NCI-H226 (cell line): ENCODE data around the gene CCDC68.
"Not testable (repeated sequence)": the region's sequence is repeated elsewhere in the genome, so short reads cannot be mapped to it uniquely, and the experiment has no call there.

Experiments
- DNase-seq: peaks from one replicate; pipeline ENCODE4 v3.0.0-alpha.2; 2015

Gene CCDC68

GRCh38 chr18:54958704-54959625, at the start of gene CCDC68:
CCDC68 (minus strand) TSS chr18:54959461; CDS start chr18:54942791, 16,670 bp downstream.
- DNase-seq: no peak

GRCh38 chr18:55007602-55008001, 48.3 kb upstream of the CCDC68 start:
- DNase-seq: no peak

GRCh38 chr18:55003695-55004094, 44.4 kb upstream of the CCDC68 start:
- no peak for DNase-seq

GRCh38 chr18:55002261-55002660, 43.0 kb upstream of the CCDC68 start:
- no peak for DNase-seq

- DNase-seq: no peak
These were observed 42.2 kb upstream of the CCDC68 start for GRCh38 chr18:55001394-55002024.

- no peak for DNase-seq
These were observed 41.3 kb upstream of the CCDC68 start for GRCh38 chr18:55000529-55000928.

GRCh38 chr18:54999016-54999415, 39.8 kb upstream of the CCDC68 start:
- no peak for DNase-seq

GRCh38 chr18:54995421-54996143, 36.3 kb upstream of the CCDC68 start:
- DNase-seq: no peak

- DNase-seq: no peak
These were observed 32.7 kb upstream of the CCDC68 start for GRCh38 chr18:54991981-54992380.

GRCh38 chr18:54984908-54985307, 25.6 kb upstream of the CCDC68 start:
- DNase-seq: no peak

GRCh38 chr18:54983791-54984190, 24.5 kb upstream of the CCDC68 start:
- no peak for DNase-seq

- DNase-seq: peak; percentile 30
These were observed 23.9 kb upstream of the CCDC68 start for GRCh38 chr18:54983041-54983686.

GRCh38 chr18:54981076-54981475, 21.8 kb upstream of the CCDC68 start:
- no peak for DNase-seq

- DNase-seq: no peak
These were observed 16.3 kb upstream of the CCDC68 start for GRCh38 chr18:54975598-54975997.

GRCh38 chr18:54973046-54973445, 13.8 kb upstream of the CCDC68 start:
- no peak for DNase-seq

GRCh38 chr18:54968807-54969206, 9.5 kb upstream of the CCDC68 start:
- DNase-seq: no peak

GRCh38 chr18:54968237-54968636, 9.0 kb upstream of the CCDC68 start:
- not testable (repeated sequence) for DNase-seq

GRCh38 chr18:54967786-54968185, 8.5 kb upstream of the CCDC68 start:
- no peak for DNase-seq

GRCh38 chr18:54964741-54965140, 5.5 kb upstream of the CCDC68 start:
- peak; percentile 24 for DNase-seq

GRCh38 chr18:54962919-54963645, 3.8 kb upstream of the CCDC68 start:
- no peak for DNase-seq

GRCh38 chr18:54961868-54962267, 2.6 kb upstream of the CCDC68 start:
- no peak for DNase-seq

GRCh38 chr18:54961016-54961423, 1.8 kb upstream of the CCDC68 start:
- no peak for DNase-seq
